A549 (cell line): ENCODE results near the gene MAGEA6. TPM values are rescaled to one million over a fixed set of nuclear protein-coding genes. Genes with fewer than 3 reads are reported as not detected.

Experiments used
- ATAC-seq, 2 experiments: fragments of 200-7000 bp in 1 of 2; fragments of >200 bp in 1 of 2; cut with Nextera tagmentation in 1 of 2; cut with Tn5 transposase in 1 of 2; 3 replicates each; pipeline versions ENCODE4 v1.8.0 to v1.9.1; 2018 to 2020; ENCODE audit warnings: mild to moderate bottlenecking in 1 of 2, moderate library complexity in 1 of 2
- CTCF ChIA-PET: fragments of 300-600 bp; sonication (Branson Sonifier 250); formaldehyde crosslinking; extraction: SDS; loops from one replicate; lab custom pipeline; 2021; ENCODE audit warnings: antibody characterized with exemption, inconsistent platforms; lab: Yijun Ruan, JAX
- POLR2A ChIA-PET: fragments of 350-600 bp; formaldehyde crosslinking; extraction: SDS; loops from one replicate; lab custom pipeline; 2021; ENCODE audit warnings: antibody characterized with exemption, inconsistent platforms; lab: Yijun Ruan, JAX
- DNase-seq, 2 experiments: peaks; one replicate each; pipeline versions ENCODE4 v3.0.0 to v3.0.0-alpha.2; 2011 to 2016; ENCODE audit warnings: low read depth in 1 of 2, low spot score in 1 of 2
- FAIRE-seq: peaks from 2 replicates; lab custom pipeline; 2011; peaks lifted over from hg19 to GRCh38; lab: Jason Lieb, UNC
- H3K27ac ChIP-seq, 2 experiments: fragments of >200 bp; sonication (Bioruptor Twin); formaldehyde crosslinking; 3 replicates each; pipeline ENCODE4 v1.5.1; 2016 to 2017
- H3K4me1 ChIP-seq: fragments of >200 bp; sonication (Bioruptor Twin); formaldehyde crosslinking; 3 replicates; pipeline ENCODE4 v1.6.1; 2016
- H3K4me2 ChIP-seq: fragments of >200 bp; sonication (Bioruptor Twin); formaldehyde crosslinking; 3 replicates; pipeline ENCODE4 v1.6.1; 2016
- H3K4me3 ChIP-seq: fragments of >200 bp; sonication (Bioruptor Twin); formaldehyde crosslinking; 3 replicates; pipeline ENCODE4 v1.5.1; 2016
- H3K9me3 ChIP-seq: fragments of >200 bp; sonication (Bioruptor Twin); formaldehyde crosslinking; 3 replicates; pipeline ENCODE4 v1.6.1; 2016
- CBX2 ChIP-seq: fragments of 200-600 bp; sonication (generic); IDR thresholded peaks from 2 replicates; pipeline ENCODE4 v1.6.1; 2016; ENCODE audit warnings: low read depth, mild to moderate bottlenecking, borderline replicate concordance
- CEBPB ChIP-seq, 2 experiments: fragments of >200 bp in 1 of 2; sonication (Bioruptor Twin) in 1 of 2; formaldehyde crosslinking in 1 of 2; IDR thresholded peaks; 2 replicates each; pipeline ENCODE4 v1.6.1; 2012 to 2016
- CHD4 ChIP-seq: fragments of 200-600 bp; sonication (generic); IDR thresholded peaks from 2 replicates; pipeline ENCODE4 v1.6.1; 2016; ENCODE audit warnings: antibody characterized with exemption, mild to moderate bottlenecking, borderline replicate concordance
- EP300 ChIP-seq, 2 experiments: fragments of >200 bp; sonication (Bioruptor Twin); formaldehyde crosslinking; IDR thresholded peaks; 2 replicates in 1 of 2; 3 replicates in 1 of 2; pipeline ENCODE4 v1.6.1; 2016 to 2017
- GATA3 ChIP-seq: IDR thresholded peaks from 2 replicates; pipeline ENCODE4 v1.6.1; 2012; ENCODE audit warnings: borderline replicate concordance
- HEYL ChIP-seq: fragments of 250-450 bp; sonication (Bioruptor Pico); IDR thresholded peaks from 2 replicates; pipeline ENCODE4 v1.8.0; 2021; ENCODE audit warnings: mild to moderate bottlenecking, moderate library complexity
- HOXB13 ChIP-seq: fragments of 250-450 bp; sonication (Bioruptor Pico); IDR thresholded peaks from 2 replicates; pipeline ENCODE4 v1.5.0; 2020; ENCODE audit warnings: low read depth, mild to moderate bottlenecking, moderate library complexity
- HOXB5 ChIP-seq: fragments of 250-450 bp; sonication (Bioruptor Pico); IDR thresholded peaks from 2 replicates; pipeline ENCODE4 v1.5.0; 2020; ENCODE audit warnings: mild to moderate bottlenecking, moderate library complexity
- JUN ChIP-seq, 2 experiments: fragments of >200 bp; sonication (Bioruptor Twin); formaldehyde crosslinking; IDR thresholded peaks; 2 replicates in 1 of 2; 3 replicates in 1 of 2; pipeline ENCODE4 v1.6.1; 2016 to 2017
- JUNB ChIP-seq: fragments of >200 bp; sonication (Bioruptor Twin); formaldehyde crosslinking; IDR thresholded peaks from 2 replicates; pipeline ENCODE4 v1.6.1; 2016
- MAFK ChIP-seq: fragments of 450-650 bp; IDR thresholded peaks from 2 replicates; pipeline ENCODE4 v1.6.1; 2014; ENCODE audit not compliant: partially characterized antibody
- MAZ ChIP-seq: fragments of 150-350 bp; IDR thresholded peaks from 2 replicates; pipeline ENCODE4 v1.6.1; 2014; ENCODE audit warnings: antibody characterized with exemption, low read depth, low read length, borderline replicate concordance
- MYC ChIP-seq: IDR thresholded peaks from 2 replicates; pipeline ENCODE4 v1.6.1; 2012; ENCODE audit warnings: mild to moderate bottlenecking, inconsistent platforms, low read length, improper control_type of control experiment, borderline replicate concordance
- NFE2L2 ChIP-seq: fragments of 150-350 bp; conservative IDR thresholded peaks from 2 replicates; pipeline ENCODE4 v1.6.1; 2014; ENCODE audit warnings: low read length
- PBX3 ChIP-seq: IDR thresholded peaks from 2 replicates; pipeline ENCODE4 v1.6.1; 2012
- PHF8 ChIP-seq: fragments of 200-600 bp; sonication (generic); IDR thresholded peaks from 2 replicates; pipeline ENCODE4 v1.6.1; 2016; ENCODE audit warnings: low read depth, mild to moderate bottlenecking, antibody characterized with exemption, moderate library complexity, borderline replicate concordance
- RAD21 ChIP-seq, 2 experiments: fragments of >200 bp in 1 of 2; sonication (Bioruptor Twin) in 1 of 2; formaldehyde crosslinking in 1 of 2; IDR thresholded peaks in 1 of 2; conservative IDR thresholded peaks in 1 of 2; 2 replicates in 1 of 2; 3 replicates in 1 of 2; pipeline ENCODE4 v1.6.1; 2012 to 2018; ENCODE audit warnings: inconsistent platforms in 1 of 2
- RCOR1 ChIP-seq: fragments of 150-350 bp; IDR thresholded peaks from 2 replicates; pipeline ENCODE4 v1.6.1; 2014; ENCODE audit warnings: antibody characterized with exemption, low read length, low read depth
- RFX5 ChIP-seq: fragments of 450-650 bp; IDR thresholded peaks from 2 replicates; pipeline ENCODE4 v1.7.1; 2014; ENCODE audit warnings: antibody characterized with exemption, mild to moderate bottlenecking, moderate library complexity
- RNF2 ChIP-seq: fragments of 200-600 bp; sonication (generic); IDR thresholded peaks from 2 replicates; pipeline ENCODE4 v1.6.1; 2016; ENCODE audit warnings: low read depth, mild to moderate bottlenecking, antibody characterized with exemption, moderate library complexity, borderline replicate concordance
- SMC3 ChIP-seq: fragments of >200 bp; sonication (Bioruptor Twin); formaldehyde crosslinking; IDR thresholded peaks from 3 replicates; pipeline ENCODE4 v1.6.1; 2018; ENCODE audit warnings: inconsistent platforms
- TFCP2L1 ChIP-seq: fragments of 250-450 bp; sonication (Bioruptor Pico); IDR thresholded peaks from 2 replicates; pipeline ENCODE4 v1.5.0; 2021; ENCODE audit warnings: mild to moderate bottlenecking
- ZC3H11A ChIP-seq: fragments of 450-650 bp; IDR thresholded peaks from 2 replicates; pipeline ENCODE4 v1.6.1; 2014; ENCODE audit warnings: antibody characterized with exemption, mild to moderate bottlenecking
- ZSCAN20 ChIP-seq: fragments of 250-450 bp; sonication (Bioruptor Pico); IDR thresholded peaks from 2 replicates; pipeline ENCODE4 v1.8.0; 2022; ENCODE audit warnings: mild to moderate bottlenecking, moderate library complexity
- WGBS: methylation state at CpG from one replicate; pipeline ENCODE4 v1.1.6; 2017; ENCODE audit errors: missing lambda C conversion rate; 5-methylcytosine and 5-hydroxymethylcytosine counted together
- polyA plus RNA-seq, 4 experiments: library from polyadenylated mRNA; depleted of rRNA in 3 of 4; stranded (reverse); fragments of >200 nt; fragmentation: RNase III in 1 of 4; extraction: RNeasy Plus Mini Kit Qiagen cat#74134 plus additional on column Dnase treatment in 1 of 4; gene quantifications; 2 replicates in 3 of 4; 3 replicates in 1 of 4; pipeline ENCODE4 v1.2.3, GENCODE V29; 2011 to 2017
- TF ChIP-seq, protein P1 (sequence below): fragments of >200 bp; sonication (Bioruptor Twin); formaldehyde crosslinking; IDR thresholded peaks from 3 replicates; pipeline ENCODE4 v1.6.1; 2016
- TF ChIP-seq, protein P2 (sequence below): fragments of 200-600 bp; sonication (generic); IDR thresholded peaks from 2 replicates; pipeline ENCODE4 v1.6.1; 2016; ENCODE audit warnings: antibody characterized with exemption, mild to moderate bottlenecking, moderate library complexity
- TF ChIP-seq, protein P3 (sequence below): fragments of >200 bp; sonication (Bioruptor Twin); formaldehyde crosslinking; IDR thresholded peaks from 3 replicates; pipeline ENCODE4 v1.5.1; 2016
- TF ChIP-seq, protein P4 (sequence below): fragments of >200 bp; sonication (Bioruptor Twin); formaldehyde crosslinking; IDR thresholded peaks from 2 replicates; pipeline ENCODE4 v1.6.1; 2016

Gene MAGEA6
- polyA plus RNA-seq, 2 of the 4 experiments (the other 2 are of a cell fraction) = 11.3 to 21.2 TPM

DNA sequence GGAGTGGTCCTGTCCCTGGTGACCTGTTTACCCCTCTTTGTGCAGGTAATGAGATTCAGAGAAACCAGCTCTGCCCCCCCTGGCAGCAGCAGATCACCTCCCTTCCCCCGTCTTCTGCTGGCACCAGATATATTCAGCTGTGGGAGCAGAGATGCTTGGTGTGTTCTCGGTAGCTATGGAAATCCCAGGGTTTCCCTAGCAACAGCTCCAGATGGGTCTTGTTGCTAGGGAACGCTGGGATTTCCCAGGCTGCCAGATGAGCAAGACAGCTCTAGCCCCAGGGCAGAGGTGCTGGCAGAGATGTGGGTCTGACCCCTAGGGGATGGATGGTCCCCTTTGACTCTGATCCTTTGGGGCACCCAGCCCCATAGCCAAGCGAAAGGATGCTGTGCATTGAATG is 40.9 kb upstream of the MAGEA6 start:
- Histone ChIP-seq H3K4me3 (no peak overlapping the region), H3K9me3 (no peaks in the 10 kb centered on the region), H3K4me1 (no peaks in the 10 kb centered on the region), H3K4me2 (no peak overlapping the region), H3K27ac (no peak overlapping the region)
- ATAC-seq (no peak), DNase-seq (peak in 1 of 2 experiments; percentile 4), FAIRE-seq (no peak)
- TF ChIP-seq, protein P1, sequence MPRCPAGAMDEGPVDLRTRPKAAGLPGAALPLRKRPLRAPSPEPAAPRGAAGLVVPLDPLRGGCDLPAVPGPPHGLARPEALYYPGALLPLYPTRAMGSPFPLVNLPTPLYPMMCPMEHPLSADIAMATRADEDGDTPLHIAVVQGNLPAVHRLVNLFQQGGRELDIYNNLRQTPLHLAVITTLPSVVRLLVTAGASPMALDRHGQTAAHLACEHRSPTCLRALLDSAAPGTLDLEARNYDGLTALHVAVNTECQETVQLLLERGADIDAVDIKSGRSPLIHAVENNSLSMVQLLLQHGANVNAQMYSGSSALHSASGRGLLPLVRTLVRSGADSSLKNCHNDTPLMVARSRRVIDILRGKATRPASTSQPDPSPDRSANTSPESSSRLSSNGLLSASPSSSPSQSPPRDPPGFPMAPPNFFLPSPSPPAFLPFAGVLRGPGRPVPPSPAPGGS = no peak
- TF ChIP-seq TFCP2L1 (CRISPR knock-in tag) (no peak), GATA3 (no peak), RNF2 (no peak), PHF8 (no peak), JUNB (no peak), MYC (no peak), HOXB13 (CRISPR knock-in tag) (no peak), CHD4 (no peak), HOXB5 (CRISPR knock-in tag) (no peak), ZC3H11A (no peak)
- WGBS = 14% methylated on average over 2 of the region's 4 CpGs
- ChIA-PET CTCF (interaction anchor here (1.4 to 1.8 kb wide), 2 partner anchors 10 to 1058 kb away, joined by 4 to 6 read pairs; no protein-coding TSS in a partner anchor), POLR2A (no interaction called here)

- ChIA-PET CTCF (interaction anchor here (0.7 kb wide), 1 partner anchor 11 kb away, joined by 3 read pairs; no protein-coding TSS in a partner anchor), POLR2A (no interaction called here)
- DNase-seq (no peak), ATAC-seq (no peak)
- H3K9me3 ChIP-seq = no peaks in the 10 kb centered on the region
- H3K27ac ChIP-seq = no peak overlapping the region
- no peaks in the 10 kb centered on the region for H3K4me1 ChIP-seq
- no peak overlapping the region for H3K4me2 ChIP-seq
- no peak overlapping the region for H3K4me3 ChIP-seq
- 20% methylated on average over 4 of the region's 4 CpGs for WGBS
- no peak for TF ChIP-seq NFE2L2
- no peak for TF ChIP-seq RCOR1
- TF ChIP-seq, protein P2, sequence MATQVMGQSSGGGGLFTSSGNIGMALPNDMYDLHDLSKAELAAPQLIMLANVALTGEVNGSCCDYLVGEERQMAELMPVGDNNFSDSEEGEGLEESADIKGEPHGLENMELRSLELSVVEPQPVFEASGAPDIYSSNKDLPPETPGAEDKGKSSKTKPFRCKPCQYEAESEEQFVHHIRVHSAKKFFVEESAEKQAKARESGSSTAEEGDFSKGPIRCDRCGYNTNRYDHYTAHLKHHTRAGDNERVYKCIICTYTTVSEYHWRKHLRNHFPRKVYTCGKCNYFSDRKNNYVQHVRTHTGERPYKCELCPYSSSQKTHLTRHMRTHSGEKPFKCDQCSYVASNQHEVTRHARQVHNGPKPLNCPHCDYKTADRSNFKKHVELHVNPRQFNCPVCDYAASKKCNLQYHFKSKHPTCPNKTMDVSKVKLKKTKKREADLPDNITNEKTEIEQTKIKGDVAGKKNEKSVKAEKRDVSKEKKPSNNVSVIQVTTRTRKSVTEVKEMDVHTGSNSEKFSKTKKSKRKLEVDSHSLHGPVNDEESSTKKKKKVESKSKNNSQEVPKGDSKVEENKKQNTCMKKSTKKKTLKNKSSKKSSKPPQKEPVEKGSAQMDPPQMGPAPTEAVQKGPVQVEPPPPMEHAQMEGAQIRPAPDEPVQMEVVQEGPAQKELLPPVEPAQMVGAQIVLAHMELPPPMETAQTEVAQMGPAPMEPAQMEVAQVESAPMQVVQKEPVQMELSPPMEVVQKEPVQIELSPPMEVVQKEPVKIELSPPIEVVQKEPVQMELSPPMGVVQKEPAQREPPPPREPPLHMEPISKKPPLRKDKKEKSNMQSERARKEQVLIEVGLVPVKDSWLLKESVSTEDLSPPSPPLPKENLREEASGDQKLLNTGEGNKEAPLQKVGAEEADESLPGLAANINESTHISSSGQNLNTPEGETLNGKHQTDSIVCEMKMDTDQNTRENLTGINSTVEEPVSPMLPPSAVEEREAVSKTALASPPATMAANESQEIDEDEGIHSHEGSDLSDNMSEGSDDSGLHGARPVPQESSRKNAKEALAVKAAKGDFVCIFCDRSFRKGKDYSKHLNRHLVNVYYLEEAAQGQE = no peak
- no peak for TF ChIP-seq PBX3
- TF ChIP-seq CEBPB (IDR thresholded peaks at IDR 0.05) = no peak
- no peak for TF ChIP-seq HEYL (CRISPR knock-in tag)
- no peak for TF ChIP-seq RAD21 (conservative IDR thresholded peaks at IDR 0.05 in 1 of 2, IDR thresholded peaks at IDR 0.05 in 1 of 2)
- no peak for TF ChIP-seq ZSCAN20 (CRISPR knock-in tag)
- TF ChIP-seq CBX2 = no peak
- TF ChIP-seq MAFK = no peak
- TF ChIP-seq ZC3H11A = no peak
- TF ChIP-seq, protein P3, sequence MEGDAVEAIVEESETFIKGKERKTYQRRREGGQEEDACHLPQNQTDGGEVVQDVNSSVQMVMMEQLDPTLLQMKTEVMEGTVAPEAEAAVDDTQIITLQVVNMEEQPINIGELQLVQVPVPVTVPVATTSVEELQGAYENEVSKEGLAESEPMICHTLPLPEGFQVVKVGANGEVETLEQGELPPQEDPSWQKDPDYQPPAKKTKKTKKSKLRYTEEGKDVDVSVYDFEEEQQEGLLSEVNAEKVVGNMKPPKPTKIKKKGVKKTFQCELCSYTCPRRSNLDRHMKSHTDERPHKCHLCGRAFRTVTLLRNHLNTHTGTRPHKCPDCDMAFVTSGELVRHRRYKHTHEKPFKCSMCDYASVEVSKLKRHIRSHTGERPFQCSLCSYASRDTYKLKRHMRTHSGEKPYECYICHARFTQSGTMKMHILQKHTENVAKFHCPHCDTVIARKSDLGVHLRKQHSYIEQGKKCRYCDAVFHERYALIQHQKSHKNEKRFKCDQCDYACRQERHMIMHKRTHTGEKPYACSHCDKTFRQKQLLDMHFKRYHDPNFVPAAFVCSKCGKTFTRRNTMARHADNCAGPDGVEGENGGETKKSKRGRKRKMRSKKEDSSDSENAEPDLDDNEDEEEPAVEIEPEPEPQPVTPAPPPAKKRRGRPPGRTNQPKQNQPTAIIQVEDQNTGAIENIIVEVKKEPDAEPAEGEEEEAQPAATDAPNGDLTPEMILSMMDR = no peak
- TF ChIP-seq EP300 (IDR thresholded peaks at IDR 0.05) = no peak
- TF ChIP-seq SMC3 = no peak
- TF ChIP-seq RFX5 = no peak
- TF ChIP-seq, protein P4, sequence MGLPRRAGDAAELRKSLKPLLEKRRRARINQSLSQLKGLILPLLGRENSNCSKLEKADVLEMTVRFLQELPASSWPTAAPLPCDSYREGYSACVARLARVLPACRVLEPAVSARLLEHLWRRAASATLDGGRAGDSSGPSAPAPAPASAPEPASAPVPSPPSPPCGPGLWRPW = no peak
- no peak for TF ChIP-seq MAZ
- no peak for TF ChIP-seq JUN (IDR thresholded peaks at IDR 0.05)
- TF ChIP-seq, all 56 proteins: peak for 0
- no peak for FAIRE-seq
Measured at GRCh38 chrX:152806035-152806434, 36.5 kb upstream of the MAGEA6 start.
